SIG-M5 treated with dmso at 0.1 percent for 504 hours (cell line): ENCODE data around the gene CAST.

Experiments used
- DNase-seq: peaks from one replicate; lab custom pipeline; 2025; ENCODE audit not compliant: unreplicated experiment; lab: John Stamatoyannopoulos, UW

Gene CAST

DNA sequence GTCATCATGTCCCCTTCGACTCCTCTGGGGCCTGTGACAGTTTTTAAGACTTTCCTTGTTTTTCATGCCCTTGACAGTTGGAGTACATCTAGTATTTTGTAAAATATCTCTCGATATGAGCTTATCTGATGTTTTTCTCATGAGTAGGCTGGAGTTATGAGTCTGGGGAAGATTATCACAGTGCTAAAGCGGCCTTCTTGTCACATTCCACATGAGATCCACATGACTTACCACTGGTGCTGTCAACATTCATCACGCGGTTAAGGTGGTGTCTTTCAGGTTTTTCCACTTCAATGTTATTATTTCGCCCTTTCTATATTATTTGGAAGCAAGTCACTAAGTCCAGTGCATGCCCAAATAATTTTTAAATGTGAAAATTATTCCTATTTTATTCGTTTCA, 17.1 kb upstream of the CAST start:
- DNase-seq = no peak

DNA sequence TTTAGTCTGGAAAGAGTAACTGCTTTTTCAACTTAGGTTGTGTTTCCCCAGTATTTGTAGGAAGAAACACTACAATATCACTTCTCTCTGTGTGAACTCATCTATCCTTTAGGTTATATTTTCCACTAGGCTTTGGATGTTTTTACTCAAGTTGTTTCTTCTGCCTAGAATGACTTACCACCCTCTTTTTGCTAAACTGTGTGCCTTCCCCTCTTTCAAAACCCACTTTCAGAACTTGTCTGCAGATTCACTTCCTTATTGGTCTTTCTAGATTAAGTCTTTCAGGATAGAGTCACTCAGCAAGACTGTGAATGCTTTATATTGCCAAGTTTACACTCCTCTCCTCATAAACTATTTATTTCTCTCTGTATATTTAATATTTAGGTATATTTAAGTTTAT, 14.2 kb upstream of the CAST start:
- DNase-seq = peak; percentile 92

- DNase-seq = no peak
These were observed 13.6 kb upstream of the CAST start for GRCh38 chr5:96648593-96648992.

GRCh38 chr5:96649251-96649662, 12.9 kb upstream of the CAST start:
- no peak for DNase-seq

DNA sequence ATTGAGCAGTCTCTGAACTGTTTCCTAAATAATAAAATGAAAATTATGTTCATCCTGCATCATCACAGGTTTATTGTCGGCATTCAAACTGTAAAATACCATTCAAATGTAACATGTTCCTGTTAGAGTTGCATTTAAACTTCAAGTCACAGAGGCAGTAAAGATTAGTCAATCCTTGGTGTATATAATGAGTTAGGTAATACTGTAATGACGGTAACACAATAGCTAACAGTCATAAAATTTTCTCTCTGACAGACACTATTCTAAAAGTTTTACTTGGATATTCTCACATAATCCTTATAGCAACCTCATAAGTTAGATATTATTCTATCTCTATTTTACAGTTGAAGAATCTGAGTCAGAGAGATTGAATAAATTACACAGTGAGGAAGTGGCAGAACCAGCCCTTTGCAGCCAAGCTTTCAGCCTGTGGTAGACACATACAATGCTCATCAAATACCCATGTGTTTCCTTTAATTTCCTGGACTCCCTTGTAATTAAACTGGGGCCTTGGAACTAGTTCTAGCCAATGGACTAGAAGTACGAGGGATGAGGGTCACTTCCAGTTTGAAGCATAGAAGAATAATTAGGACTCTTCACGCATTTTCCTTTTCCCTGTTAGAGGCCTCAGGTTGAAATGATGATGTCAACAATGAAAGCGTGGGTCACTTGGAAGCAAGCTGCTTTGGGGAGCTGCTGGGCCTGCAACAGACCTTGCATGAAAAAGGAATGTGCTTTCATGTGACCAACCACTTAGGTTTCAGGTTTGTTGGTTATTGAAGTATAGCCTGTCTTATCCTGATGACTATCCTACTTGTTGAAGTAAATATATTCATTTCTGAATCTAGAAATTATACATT, 12.3 kb upstream of the CAST start:
- DNase-seq = peak; percentile 38

DNA sequence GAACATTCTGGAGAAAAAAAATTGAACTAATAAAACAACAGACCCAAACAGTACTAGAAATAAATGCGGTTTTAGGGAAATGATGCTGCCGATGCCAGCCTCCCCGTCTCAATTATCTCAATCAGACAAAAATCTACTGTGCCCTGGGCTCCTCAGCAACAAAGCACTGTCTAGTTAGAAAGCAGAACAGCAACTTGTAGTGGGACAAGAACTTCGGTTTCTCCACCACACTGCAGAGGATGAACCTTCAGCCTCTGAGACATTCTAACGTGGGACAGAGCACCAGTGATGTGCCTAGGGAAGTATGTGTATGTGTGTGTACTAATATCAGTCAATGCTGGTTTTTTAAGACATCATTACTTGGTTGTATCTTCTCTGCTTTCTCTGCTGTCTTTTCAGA, 11.1 kb upstream of the CAST start:
- DNase-seq = no peak

DNA sequence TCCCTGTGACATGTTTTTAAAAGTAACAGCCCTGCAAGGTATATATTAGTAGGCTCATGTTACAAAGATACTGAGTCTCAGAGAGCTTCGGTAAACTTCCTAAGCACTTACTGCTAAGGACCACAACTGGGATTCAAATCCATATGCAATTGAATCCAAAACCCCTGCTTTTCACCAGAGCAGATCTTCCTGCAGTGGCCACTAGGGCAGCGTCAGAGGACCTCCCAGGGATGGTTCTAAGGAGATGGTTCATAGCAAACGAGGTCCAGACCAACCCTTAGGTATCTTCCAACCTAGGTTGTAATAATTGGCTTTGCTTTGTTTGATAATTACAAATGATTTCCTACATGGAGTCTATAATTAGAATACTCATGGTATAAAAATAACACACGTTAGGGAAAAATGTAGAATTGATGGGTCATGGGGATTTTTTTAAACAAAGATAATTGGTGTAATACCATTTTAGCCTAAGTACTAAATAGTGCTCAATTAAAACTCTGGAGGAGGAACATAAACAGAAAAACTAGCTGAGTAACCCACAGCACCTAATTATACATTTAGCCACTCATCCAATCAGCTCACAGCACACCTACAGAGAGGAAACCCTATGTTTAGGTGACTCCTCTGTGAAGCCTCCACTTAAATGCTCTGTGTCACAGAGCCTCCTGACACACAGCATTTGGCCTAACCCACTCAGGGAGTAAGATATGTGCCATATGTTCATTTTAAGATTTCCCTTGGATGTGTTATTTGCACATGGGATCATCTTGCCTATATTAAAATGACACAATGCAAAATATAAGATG, 10.0 kb upstream of the CAST start:
- DNase-seq = peak; percentile 35

- DNase-seq = no peak
These were observed 9.3 kb upstream of the CAST start for GRCh38 chr5:96652769-96653454.

DNA sequence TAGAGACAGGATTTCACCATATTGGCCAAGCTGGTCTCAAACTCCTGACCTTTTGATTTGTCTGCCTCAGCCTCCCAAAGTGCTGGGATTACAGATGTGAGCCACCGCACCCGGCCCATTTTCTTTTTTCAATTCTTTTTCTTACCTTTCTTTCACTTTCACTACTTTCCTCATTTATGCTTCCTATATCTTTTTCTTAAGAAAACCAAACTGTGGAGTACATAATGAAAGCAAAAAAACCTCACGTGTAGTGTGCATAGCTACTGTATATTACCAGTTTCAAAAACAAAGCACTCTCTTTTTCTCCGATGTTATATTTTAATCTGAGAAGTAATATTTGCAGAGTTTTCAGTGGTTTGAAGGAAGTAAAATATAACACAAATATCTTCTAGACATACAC, 8.0 kb upstream of the CAST start:
- no peak for DNase-seq

- no peak for DNase-seq
These were observed 7.1 kb upstream of the CAST start for GRCh38 chr5:96655085-96655484.

GRCh38 chr5:96655506-96655905, 6.7 kb upstream of the CAST start:
- no peak for DNase-seq

DNA sequence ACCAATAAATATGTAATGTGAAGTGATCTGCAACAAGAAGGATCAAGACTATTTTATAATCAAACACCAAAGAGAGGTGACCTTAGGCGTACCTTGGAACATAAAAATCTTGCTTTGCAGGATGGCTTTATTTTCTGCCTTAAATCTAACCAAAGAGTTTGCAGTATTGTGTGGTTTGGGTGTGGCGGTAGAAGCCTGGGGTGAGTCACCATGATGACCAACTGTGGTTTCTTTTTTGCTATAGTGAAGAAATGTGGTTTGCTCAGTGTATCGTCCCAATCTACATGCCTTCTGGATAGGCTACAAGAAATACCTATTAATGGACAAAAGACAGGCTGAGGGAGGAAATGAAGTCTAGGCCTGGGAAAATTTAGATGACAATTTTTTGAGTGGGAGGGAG, 5.1 kb upstream of the CAST start:
- DNase-seq = peak; percentile 89

GRCh38 chr5:96658272-96658671, 3.9 kb upstream of the CAST start:
- no peak for DNase-seq

GRCh38 chr5:96659170-96659569, 3.0 kb upstream of the CAST start:
- DNase-seq = no peak

- DNase-seq = peak; percentile 61
These were observed 963 bp upstream of the CAST start for GRCh38 chr5:96660971-96661854.

DNA sequence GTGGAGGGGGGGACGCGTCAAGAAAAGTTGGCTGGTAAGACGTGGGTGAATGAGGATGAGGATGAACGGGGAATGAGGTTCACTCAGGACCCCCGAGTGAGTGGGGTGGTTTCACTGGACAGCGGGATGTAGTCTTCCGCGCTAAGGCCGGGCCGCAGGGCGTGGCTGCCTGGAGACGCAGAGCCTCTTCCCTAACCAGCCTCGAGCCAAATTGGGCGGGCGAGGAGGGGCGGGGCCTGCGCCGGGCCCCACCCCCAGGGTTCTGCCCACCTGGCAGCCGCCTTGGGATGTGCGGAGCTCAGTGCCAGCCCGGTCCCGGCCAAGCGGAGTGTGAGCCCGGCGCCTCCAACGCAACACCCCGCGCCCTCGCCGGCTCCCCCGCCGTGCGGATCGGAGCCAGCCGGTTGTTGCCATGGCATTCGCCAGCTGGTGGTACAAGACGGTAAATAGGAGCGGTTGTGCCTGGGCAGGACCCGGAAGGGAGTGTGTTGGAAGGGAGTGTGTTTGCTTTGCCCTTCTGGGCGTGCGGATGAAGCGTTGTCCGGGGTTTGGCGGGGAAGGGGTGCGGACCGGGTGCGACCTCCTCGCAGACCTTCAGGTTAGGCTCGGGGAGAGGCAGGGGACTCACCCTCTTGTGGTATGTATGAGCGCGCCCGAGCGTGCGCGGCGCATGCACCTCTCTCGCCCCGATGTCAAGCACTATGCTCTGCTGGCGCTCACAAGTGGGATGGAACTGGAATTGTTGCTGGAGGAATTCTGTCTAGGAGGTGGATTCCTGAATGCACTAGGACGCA, 746 bp downstream of the CAST start:
- peak; percentile 80 for DNase-seq

GRCh38 chr5:96663608-96664007, 1.4 kb downstream of the CAST start:
- no peak for DNase-seq

- no peak for DNase-seq
These were observed 2.5 kb downstream of the CAST start for GRCh38 chr5:96664669-96665068.

GRCh38 chr5:96668725-96669124, 6.5 kb downstream of the CAST start:
- no peak for DNase-seq

DNA sequence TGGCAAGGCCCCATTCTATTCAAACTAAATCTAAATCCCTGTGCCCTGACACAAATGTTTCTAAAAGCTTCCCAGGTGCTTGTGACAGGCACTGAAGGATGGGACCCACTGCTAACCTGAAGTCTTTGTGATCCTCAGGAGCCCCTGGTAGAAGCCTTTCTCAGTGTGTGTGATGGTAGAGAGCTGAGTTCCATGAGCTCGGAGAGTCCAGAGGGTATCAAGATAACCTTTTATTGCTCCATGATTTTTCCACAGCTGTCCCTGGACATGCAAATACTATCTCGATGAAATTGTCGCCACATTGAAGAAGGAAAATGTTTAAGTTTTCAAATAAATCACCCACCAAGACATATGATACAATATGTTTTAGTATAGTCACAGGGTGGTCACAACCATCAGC, 7.7 kb downstream of the CAST start:
- DNase-seq = no peak
